Endometrial microvascular endothelial cells (primary cell): ENCODE data around the gene ANO7. TPM values are rescaled to one million over a fixed set of nuclear protein-coding genes. Genes with fewer than 3 reads are reported as not detected.

ENCODE experiments used
- in situ Hi-C: cut with HindIII; loops from 2 replicates; pipeline ENCODE4 v1.10.0; 2017; ENCODE audit warnings: low sequenced_read_pairs, low pct_unique_long_range_greater_than_20kb; ENCODE audit errors: inconsistent ontology term
- total RNA-seq: library from RNA; depleted of rRNA; stranded (reverse); fragments of >200 nt; gene quantifications from one replicate; pipeline ENCODE4 v1.2.3, GENCODE V29; 2015; ENCODE audit errors: inconsistent ontology term

ANO7 gene
- total RNA-seq, 1 donor from 2014 or later: 0.19 TPM

GRCh38 chr2:241235859-241236593 lies 47.5 kb downstream of the ANO7 start:
- in situ Hi-C loops: no loop called here

- in situ Hi-C loops: no loop called here
Measured at GRCh38 chr2:241237047-241237446, 48.6 kb downstream of the ANO7 start.

- in situ Hi-C loops: no loop called here
Measured at GRCh38 chr2:241237949-241238371, 49.5 kb downstream of the ANO7 start.

GRCh38 chr2:241238693-241239198 lies 50.3 kb downstream of the ANO7 start:
- in situ Hi-C loops: no loop called here

- in situ Hi-C loops: no loop called here
Measured at GRCh38 chr2:241239552-241240202, 51.2 kb downstream of the ANO7 start.

- in situ Hi-C loops: no loop called here
Measured at GRCh38 chr2:241240320-241241004, 52.0 kb downstream of the ANO7 start.

GRCh38 chr2:241241669-241242068 lies 53.2 kb downstream of the ANO7 start:
- in situ Hi-C loops: no loop called here

- in situ Hi-C loops: no loop called here
Measured at GRCh38 chr2:241242306-241242705, 53.8 kb downstream of the ANO7 start.

GRCh38 chr2:241244368-241244767 lies 55.9 kb downstream of the ANO7 start:
- in situ Hi-C loops: no loop called here

GRCh38 chr2:241248289-241248688 lies 59.8 kb downstream of the ANO7 start:
- in situ Hi-C loops: no loop called here

- in situ Hi-C loops: no loop called here
Measured at GRCh38 chr2:241248897-241249296, 60.4 kb downstream of the ANO7 start.

- in situ Hi-C loops: no loop called here
Measured at GRCh38 chr2:241249654-241250053, 61.2 kb downstream of the ANO7 start.

- in situ Hi-C loops: no loop called here
Measured at GRCh38 chr2:241252778-241253475, 64.5 kb downstream of the ANO7 start.

GRCh38 chr2:241254904-241255351 lies 66.5 kb downstream of the ANO7 start:
- in situ Hi-C loops: no loop called here

- in situ Hi-C loops: no loop called here
Measured at GRCh38 chr2:241255542-241256167, 67.2 kb downstream of the ANO7 start.

GRCh38 chr2:241256168-241256545 lies 67.7 kb downstream of the ANO7 start:
- in situ Hi-C loops: no loop called here

- in situ Hi-C loops: no loop called here
Measured at GRCh38 chr2:241257419-241258032, 69.0 kb downstream of the ANO7 start.

- in situ Hi-C loops: no loop called here
Measured at GRCh38 chr2:241258505-241259280, 70.2 kb downstream of the ANO7 start.
